ENCODE measurements around the gene GMPPA.
A peak's percentile ranks its signal among the peaks of the same experiment; 100 is the strongest.

GMPPA gene

GRCh38 chr2:219460424-219460926 lies 38.2 kb upstream of the GMPPA start:
- Histone ChIP-seq H3K27me3 (ENCODE audit: low read depth, low read length) (no peaks in the 10 kb centered on the region), H3K9me3 (ENCODE audit: control insufficient read depth in 1 of 2, low read length in 2 of 2) (no peaks in the 10 kb centered on the region), H3K27ac (ENCODE audit: low read length) (peak overlapping the region; percentile 73), H3K4me3 (ENCODE audit: low read depth in 1 of 2, low read length in 2 of 2) (peak overlapping the region in 1 of 2 donors; percentile 48), H3K36me3 (ENCODE audit: control insufficient read depth in 1 of 2, insufficient read depth in 2 of 2, low read length in 2 of 2) (peaks cover 0 to 9% of the 10 kb centered on the region in 2 donors), H3K4me1 (ENCODE audit: control insufficient read depth in 1 of 2, insufficient read depth in 2 of 2, low read length in 2 of 2) (peaks cover 0 to 53% of the 10 kb centered on the region in 2 donors)

- no peak overlapping the region for H3K27ac ChIP-seq (ENCODE audit: low read length)
Measured at GRCh38 chr2:219461047-219461514, 37.6 kb upstream of the GMPPA start.

GRCh38 chr2:219461669-219462068 lies 37.0 kb upstream of the GMPPA start:
- Histone ChIP-seq H3K9me3 (ENCODE audit: control insufficient read depth in 1 of 2, low read length in 2 of 2) (no peaks in the 10 kb centered on the region), H3K4me1 (ENCODE audit: control insufficient read depth in 1 of 2, insufficient read depth in 2 of 2, low read length in 2 of 2) (peaks cover 0 to 65% of the 10 kb centered on the region in 2 donors), H3K36me3 (ENCODE audit: control insufficient read depth in 1 of 2, insufficient read depth in 2 of 2, low read length in 2 of 2) (peaks cover 0 to 19% of the 10 kb centered on the region in 2 donors), H3K27ac (ENCODE audit: low read length) (no peak overlapping the region), H3K4me3 (ENCODE audit: low read depth in 1 of 2, low read length in 2 of 2) (peak overlapping the region in 1 of 2 donors; percentile 48), H3K27me3 (ENCODE audit: low read depth, low read length) (no peaks in the 10 kb centered on the region)

More at GRCh38 chr2:219461047-219461514, 37.6 kb upstream of the GMPPA start:
- peaks cover 0 to 14% of the 10 kb centered on the region in 2 donors for H3K36me3 ChIP-seq (ENCODE audit: control insufficient read depth in 1 of 2, insufficient read depth in 2 of 2, low read length in 2 of 2)
- no peaks in the 10 kb centered on the region for H3K27me3 ChIP-seq (ENCODE audit: low read depth, low read length)
- peaks cover 0 to 59% of the 10 kb centered on the region in 2 donors for H3K4me1 ChIP-seq (ENCODE audit: control insufficient read depth in 1 of 2, insufficient read depth in 2 of 2, low read length in 2 of 2)
- peak overlapping the region in 1 of 2 donors; percentile 48 for H3K4me3 ChIP-seq (ENCODE audit: low read depth in 1 of 2, low read length in 2 of 2)
- H3K9me3 ChIP-seq (ENCODE audit: control insufficient read depth in 1 of 2, low read length in 2 of 2), result no peaks in the 10 kb centered on the region

DNA sequence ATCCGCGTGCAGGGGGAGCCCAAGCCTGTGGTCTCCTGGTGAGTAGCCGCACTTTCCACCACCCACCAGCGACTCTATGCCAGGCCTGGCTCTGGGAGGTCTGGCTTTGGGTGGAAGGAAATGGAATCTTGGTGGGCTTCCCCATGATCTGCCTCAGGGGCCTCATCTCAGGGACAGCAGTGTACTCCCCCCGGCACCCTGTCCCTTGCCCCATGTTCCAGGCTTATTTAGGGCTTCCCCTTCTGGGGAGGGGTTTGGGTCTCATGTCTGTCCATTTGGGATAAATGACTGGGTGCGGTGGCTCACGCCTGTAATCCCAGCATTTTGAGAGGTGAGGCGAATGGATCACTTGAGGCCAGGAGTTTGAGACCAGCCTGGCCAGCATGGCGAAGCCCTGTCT lies 36.3 kb upstream of the GMPPA start:
- Histone ChIP-seq H3K36me3 (ENCODE audit: control insufficient read depth in 1 of 2, insufficient read depth in 2 of 2, low read length in 2 of 2) (peaks cover 0 to 20% of the 10 kb centered on the region in 2 donors), H3K27ac (ENCODE audit: low read length) (no peak overlapping the region), H3K4me1 (ENCODE audit: control insufficient read depth in 1 of 2, insufficient read depth in 2 of 2, low read length in 2 of 2) (peaks cover 0 to 72% of the 10 kb centered on the region in 2 donors), H3K27me3 (ENCODE audit: low read depth, low read length) (no peaks in the 10 kb centered on the region), H3K4me3 (ENCODE audit: low read depth in 1 of 2, low read length in 2 of 2) (no peak overlapping the region), H3K9me3 (ENCODE audit: control insufficient read depth in 1 of 2, low read length in 2 of 2) (no peaks in the 10 kb centered on the region)

DNA sequence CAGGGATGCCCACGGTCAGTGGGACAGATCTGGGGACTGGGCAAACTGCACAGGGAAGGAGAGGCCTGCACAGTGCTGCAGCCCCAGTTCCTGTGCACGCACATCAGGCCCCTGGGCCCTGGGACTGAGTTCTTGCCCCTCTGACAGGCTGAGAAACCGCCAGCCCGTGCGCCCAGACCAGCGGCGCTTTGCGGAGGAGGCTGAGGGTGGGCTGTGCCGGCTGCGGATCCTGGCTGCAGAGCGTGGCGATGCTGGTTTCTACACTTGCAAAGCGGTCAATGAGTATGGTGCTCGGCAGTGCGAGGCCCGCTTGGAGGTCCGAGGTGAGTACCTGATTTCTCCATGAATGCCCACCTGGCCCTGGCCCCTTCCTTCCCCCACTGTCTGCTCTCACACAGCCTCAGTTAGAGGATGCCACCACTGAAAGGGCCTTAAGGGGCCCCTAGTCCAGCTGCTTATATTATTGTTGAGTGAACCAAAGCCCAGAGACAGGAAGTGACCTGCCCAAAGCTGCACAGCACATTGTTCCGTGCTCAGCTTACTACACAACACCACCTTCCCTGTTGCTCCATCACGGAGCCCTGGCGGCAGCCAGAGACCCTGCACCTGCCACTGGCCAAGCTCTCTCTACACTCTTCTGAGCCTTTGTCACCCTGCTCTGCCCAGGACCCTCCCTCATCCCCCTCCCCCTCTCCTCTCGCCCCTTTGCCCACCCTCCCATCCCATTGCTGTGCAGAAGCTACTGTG lies 34.2 kb upstream of the GMPPA start:
- H3K27ac ChIP-seq (ENCODE audit: low read length), result no peak overlapping the region

DNA sequence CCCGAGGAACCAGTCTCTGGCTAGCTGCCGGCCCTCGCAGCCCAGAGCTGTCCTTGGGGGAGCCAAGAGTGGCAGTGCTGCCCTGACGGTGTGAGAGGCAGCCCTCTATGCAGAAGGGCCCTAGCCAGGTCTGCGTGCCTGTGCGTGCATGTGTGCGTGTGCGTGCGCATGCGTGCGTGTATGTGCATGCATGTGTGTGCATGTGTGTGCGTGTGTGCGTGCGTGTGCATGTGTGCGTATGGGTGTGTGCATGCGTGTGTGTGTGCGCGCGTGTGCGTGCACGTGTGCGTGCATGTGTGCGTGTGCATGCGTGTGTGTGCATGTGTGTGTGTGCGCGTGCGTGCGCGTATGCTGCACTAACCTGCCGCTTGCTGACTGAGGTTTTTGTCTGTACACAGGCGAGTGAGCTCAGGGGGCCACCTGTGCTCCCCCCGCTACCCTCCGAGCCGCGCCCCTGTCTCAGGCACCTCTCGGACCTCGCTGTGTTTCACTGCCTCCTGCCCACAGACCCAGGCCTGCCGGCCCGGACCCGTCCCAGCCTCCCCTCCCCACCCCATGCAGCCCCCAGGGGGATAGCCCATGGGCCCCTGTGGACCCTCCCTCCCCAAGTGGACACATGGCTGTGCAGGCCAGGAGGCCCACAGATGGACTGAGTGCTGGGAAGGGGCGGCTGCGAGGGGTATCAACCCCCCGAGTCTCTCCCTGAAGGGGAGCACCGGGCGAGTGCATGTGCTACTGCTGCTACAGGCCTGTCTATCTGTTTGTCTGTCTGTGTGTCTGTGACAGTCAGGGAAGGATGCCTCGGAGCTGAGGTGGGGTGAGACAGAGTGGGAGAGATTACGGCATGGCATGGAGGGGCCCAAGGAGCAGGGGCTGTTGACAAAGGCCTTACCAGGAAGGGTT lies 32.8 kb upstream of the GMPPA start:
- H3K4me1 ChIP-seq (ENCODE audit: control insufficient read depth in 1 of 2, insufficient read depth in 2 of 2, low read length in 2 of 2), result peaks cover 0 to 86% of the 10 kb centered on the region in 2 donors

More for the DNA sequence above, 34.2 kb upstream of the GMPPA start:
- Histone ChIP-seq H3K36me3 (ENCODE audit: control insufficient read depth in 1 of 2, insufficient read depth in 2 of 2, low read length in 2 of 2) (peaks cover 0 to 20% of the 10 kb centered on the region in 2 donors), H3K4me3 (ENCODE audit: low read depth in 1 of 2, low read length in 2 of 2) (no peak overlapping the region), H3K9me3 (ENCODE audit: control insufficient read depth in 1 of 2, low read length in 2 of 2) (no peaks in the 10 kb centered on the region), H3K4me1 (ENCODE audit: control insufficient read depth in 1 of 2, insufficient read depth in 2 of 2, low read length in 2 of 2) (peaks cover 0 to 87% of the 10 kb centered on the region in 2 donors), H3K27me3 (ENCODE audit: low read depth, low read length) (no peaks in the 10 kb centered on the region)

GRCh38 chr2:219466816-219467735 lies 31.6 kb upstream of the GMPPA start:
- H3K27me3 ChIP-seq (ENCODE audit: low read depth, low read length), result no peaks in the 10 kb centered on the region
- H3K4me1 ChIP-seq (ENCODE audit: control insufficient read depth in 1 of 2, insufficient read depth in 2 of 2, low read length in 2 of 2), result peaks cover 0 to 76% of the 10 kb centered on the region in 2 donors
- no peak overlapping the region for H3K27ac ChIP-seq (ENCODE audit: low read length)
- no peaks in the 10 kb centered on the region for H3K9me3 ChIP-seq (ENCODE audit: control insufficient read depth in 1 of 2, low read length in 2 of 2)
- no peak overlapping the region for H3K4me3 ChIP-seq (ENCODE audit: low read depth in 1 of 2, low read length in 2 of 2)
- H3K36me3 ChIP-seq (ENCODE audit: control insufficient read depth in 1 of 2, insufficient read depth in 2 of 2, low read length in 2 of 2), result peaks cover 0 to 24% of the 10 kb centered on the region in 2 donors

More for the DNA sequence above, 32.8 kb upstream of the GMPPA start:
- H3K9me3 ChIP-seq (ENCODE audit: control insufficient read depth in 1 of 2, low read length in 2 of 2), result no peaks in the 10 kb centered on the region
- H3K27me3 ChIP-seq (ENCODE audit: low read depth, low read length), result no peaks in the 10 kb centered on the region
- H3K27ac ChIP-seq (ENCODE audit: low read length), result no peak overlapping the region
- H3K4me3 ChIP-seq (ENCODE audit: low read depth in 1 of 2, low read length in 2 of 2), result no peak overlapping the region
- H3K36me3 ChIP-seq (ENCODE audit: control insufficient read depth in 1 of 2, insufficient read depth in 2 of 2, low read length in 2 of 2), result peaks cover 0 to 20% of the 10 kb centered on the region in 2 donors

GRCh38 chr2:219467736-219468075 lies 31.0 kb upstream of the GMPPA start:
- no peak overlapping the region for H3K4me3 ChIP-seq (ENCODE audit: low read depth in 1 of 2, low read length in 2 of 2)
- H3K4me1 ChIP-seq (ENCODE audit: control insufficient read depth in 1 of 2, insufficient read depth in 2 of 2, low read length in 2 of 2), result peaks cover 0 to 70% of the 10 kb centered on the region in 2 donors
- H3K36me3 ChIP-seq (ENCODE audit: control insufficient read depth in 1 of 2, insufficient read depth in 2 of 2, low read length in 2 of 2), result peaks cover 0 to 31% of the 10 kb centered on the region in 2 donors
- H3K27ac ChIP-seq (ENCODE audit: low read length), result no peak overlapping the region
- no peaks in the 10 kb centered on the region for H3K27me3 ChIP-seq (ENCODE audit: low read depth, low read length)
- H3K9me3 ChIP-seq (ENCODE audit: control insufficient read depth in 1 of 2, low read length in 2 of 2), result no peaks in the 10 kb centered on the region

GRCh38 chr2:219468410-219469185 lies 30.1 kb upstream of the GMPPA start:
- no peaks in the 10 kb centered on the region for H3K9me3 ChIP-seq (ENCODE audit: control insufficient read depth in 1 of 2, low read length in 2 of 2)
- no peak overlapping the region for H3K4me3 ChIP-seq (ENCODE audit: low read depth in 1 of 2, low read length in 2 of 2)
- no peaks in the 10 kb centered on the region for H3K27me3 ChIP-seq (ENCODE audit: low read depth, low read length)
- peaks cover 0 to 35% of the 10 kb centered on the region in 2 donors for H3K36me3 ChIP-seq (ENCODE audit: control insufficient read depth in 1 of 2, insufficient read depth in 2 of 2, low read length in 2 of 2)
- peaks cover 0 to 65% of the 10 kb centered on the region in 2 donors for H3K4me1 ChIP-seq (ENCODE audit: control insufficient read depth in 1 of 2, insufficient read depth in 2 of 2, low read length in 2 of 2)
- no peak overlapping the region for H3K27ac ChIP-seq (ENCODE audit: low read length)

DNA sequence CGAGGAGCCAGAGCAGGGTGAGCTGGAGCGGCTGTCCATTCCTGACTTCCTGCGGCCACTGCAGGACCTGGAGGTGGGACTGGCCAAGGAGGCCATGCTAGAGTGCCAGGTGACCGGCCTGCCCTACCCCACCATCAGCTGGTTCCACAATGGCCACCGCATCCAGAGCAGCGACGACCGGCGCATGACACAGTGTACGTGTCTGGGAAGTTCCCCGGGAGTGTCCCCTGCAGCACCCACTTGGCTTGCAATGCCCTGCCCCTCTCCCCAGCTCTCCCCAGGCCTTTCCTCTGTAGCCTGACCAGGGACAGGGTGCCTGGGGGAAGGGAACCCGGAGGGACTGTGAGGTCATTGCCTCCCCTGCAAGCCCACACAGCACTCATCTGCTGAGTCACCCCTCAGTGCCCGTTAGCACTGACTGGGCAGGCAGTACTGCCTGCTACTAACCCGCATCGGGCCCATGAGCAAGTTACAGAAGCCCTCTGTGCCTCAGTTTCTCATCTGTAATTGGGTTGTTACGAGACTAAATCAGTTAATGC lies 29.4 kb upstream of the GMPPA start:
- Histone ChIP-seq H3K27ac (ENCODE audit: low read length) (no peak overlapping the region), H3K36me3 (ENCODE audit: control insufficient read depth in 1 of 2, insufficient read depth in 2 of 2, low read length in 2 of 2) (peaks cover 0 to 38% of the 10 kb centered on the region in 2 donors), H3K4me1 (ENCODE audit: control insufficient read depth in 1 of 2, insufficient read depth in 2 of 2, low read length in 2 of 2) (peaks cover 0 to 58% of the 10 kb centered on the region in 2 donors), H3K27me3 (ENCODE audit: low read depth, low read length) (no peaks in the 10 kb centered on the region), H3K4me3 (ENCODE audit: low read depth in 1 of 2, low read length in 2 of 2) (no peak overlapping the region), H3K9me3 (ENCODE audit: control insufficient read depth in 1 of 2, low read length in 2 of 2) (no peaks in the 10 kb centered on the region)

All from muscle layer of duodenum (tissue), 2 donors.